GM19438 (cell line): ENCODE results near the gene ZNF474.

Experiments used
- ATAC-seq: cut with Tn5 transposase; IDR thresholded peaks from one replicate; pipeline ENCODE4 v1.9.1; 2021; ENCODE audit warnings: low read depth; ENCODE audit not compliant: unreplicated experiment

ZNF474 gene

GRCh38 chr5:122152266-122152900, 23.0 kb downstream of the ZNF474 start:
- no peak for ATAC-seq

GRCh38 chr5:122153230-122153629, 23.9 kb downstream of the ZNF474 start:
- ATAC-seq: no peak

- ATAC-seq: no peak
Measured at GRCh38 chr5:122153774-122154173, 24.4 kb downstream of the ZNF474 start.

- no peak for ATAC-seq
Measured at GRCh38 chr5:122154491-122154890, 25.1 kb downstream of the ZNF474 start.

GRCh38 chr5:122154910-122155309, 25.6 kb downstream of the ZNF474 start:
- ATAC-seq: no peak

- ATAC-seq: no peak
Measured at GRCh38 chr5:122155546-122155945, 26.2 kb downstream of the ZNF474 start.

GRCh38 chr5:122156724-122157325, 27.5 kb downstream of the ZNF474 start:
- no peak for ATAC-seq

- ATAC-seq: no peak
Measured at GRCh38 chr5:122162100-122162638, 32.8 kb downstream of the ZNF474 start.

- ATAC-seq: no peak
Measured at GRCh38 chr5:122163121-122164069, 34.0 kb downstream of the ZNF474 start.

- ATAC-seq: no peak
Measured at GRCh38 chr5:122164070-122164435, 34.7 kb downstream of the ZNF474 start.

GRCh38 chr5:122164831-122165558, 35.6 kb downstream of the ZNF474 start:
- ATAC-seq: no peak

- no peak for ATAC-seq
Measured at GRCh38 chr5:122165559-122166078, 36.3 kb downstream of the ZNF474 start.

GRCh38 chr5:122169350-122170103, 40.2 kb downstream of the ZNF474 start:
- no peak for ATAC-seq

- no peak for ATAC-seq
Measured at GRCh38 chr5:122170620-122171019, 41.3 kb downstream of the ZNF474 start.

GRCh38 chr5:122172207-122172606, 42.9 kb downstream of the ZNF474 start:
- no peak for ATAC-seq

GRCh38 chr5:122173474-122174415, 44.4 kb downstream of the ZNF474 start:
- ATAC-seq: no peak

- ATAC-seq: no peak
Measured at GRCh38 chr5:122175091-122175490, 45.7 kb downstream of the ZNF474 start.

- no peak for ATAC-seq
Measured at GRCh38 chr5:122175852-122176251, 46.5 kb downstream of the ZNF474 start.

GRCh38 chr5:122177161-122177560, 47.8 kb downstream of the ZNF474 start:
- no peak for ATAC-seq
